Upper lobe of right lung (tissue), 1 donor: ENCODE results near the gene SUN2. TPM values are rescaled to one million over a fixed set of nuclear protein-coding genes. Genes with fewer than 3 reads are reported as not detected.

ENCODE experiments used
- ATAC-seq: fragments of 200-7000 bp; cut with Tn5 transposase; one replicate; pipeline ENCODE4 v1.9.1; 2020; ENCODE audit warnings: mild to moderate bottlenecking, moderate library complexity
- DNase-seq: peaks from one replicate; pipeline ENCODE4 v3.0.0-alpha.2; 2020
- H3K27ac ChIP-seq: fragments of 200-600 bp; one replicate; pipeline ENCODE4 v1.8.0; 2022
- H3K27me3 ChIP-seq: fragments of 200-600 bp; one replicate; pipeline ENCODE4 v1.8.0; 2022; ENCODE audit warnings: mild to moderate bottlenecking
- H3K36me3 ChIP-seq: fragments of 200-600 bp; one replicate; pipeline ENCODE4 v1.8.0; 2022
- H3K4me1 ChIP-seq: fragments of 200-600 bp; one replicate; pipeline ENCODE4 v1.8.0; 2022
- H3K4me3 ChIP-seq: fragments of 200-600 bp; one replicate; pipeline ENCODE4 v1.8.0; 2022; ENCODE audit warnings: mild to moderate bottlenecking
- H3K9me3 ChIP-seq: fragments of 200-600 bp; one replicate; pipeline ENCODE4 v1.8.0; 2022
- intact Hi-C: fragments of 100-400 bp; cut with DNase I; formaldehyde crosslinking; loops from one replicate; pipeline ENCODE4 v1.11.0; 2022
- total RNA-seq: library from RNA; stranded (reverse); fragmentation: NEBNext Ultra II Directional; extraction: Animal tissue kit (Norgen Biotek cat#: 25700); gene quantifications from one replicate; pipeline ENCODE4 v1.2.1, GENCODE V29; 2021
- TF ChIP-seq, protein P1 (sequence below): fragments of 200-600 bp; IDR thresholded peaks from one replicate; pipeline ENCODE4 v1.8.0; 2022; ENCODE audit warnings: antibody characterized with exemption
- donor health status: DM: no; HTN: yes; CAD: no; lungs with severe emphysema.

Gene SUN2
- total RNA-seq, 1 donor from 2014 or later = 242 TPM

DNA sequence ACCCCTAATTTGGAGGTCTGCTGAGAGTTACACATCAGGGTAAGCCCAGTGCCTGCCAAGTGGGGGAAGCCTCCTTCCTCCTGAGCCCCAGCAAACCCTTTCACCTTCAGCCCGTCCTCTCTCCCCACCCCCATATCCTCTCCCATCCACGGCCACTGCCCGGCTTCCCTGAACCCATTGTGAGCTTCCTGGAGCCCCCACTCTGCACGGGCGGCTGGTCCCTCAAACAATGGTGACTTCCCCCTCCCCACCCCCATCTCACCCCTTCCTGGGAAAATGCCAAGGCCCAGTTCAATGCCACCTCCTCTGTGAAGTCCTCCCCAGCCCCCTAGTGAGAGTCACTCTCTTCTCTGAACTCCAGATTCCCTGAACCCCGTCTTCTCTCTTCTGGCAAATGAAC lies 20.3 kb upstream of the SUN2 start:
- TF ChIP-seq, protein P1, sequence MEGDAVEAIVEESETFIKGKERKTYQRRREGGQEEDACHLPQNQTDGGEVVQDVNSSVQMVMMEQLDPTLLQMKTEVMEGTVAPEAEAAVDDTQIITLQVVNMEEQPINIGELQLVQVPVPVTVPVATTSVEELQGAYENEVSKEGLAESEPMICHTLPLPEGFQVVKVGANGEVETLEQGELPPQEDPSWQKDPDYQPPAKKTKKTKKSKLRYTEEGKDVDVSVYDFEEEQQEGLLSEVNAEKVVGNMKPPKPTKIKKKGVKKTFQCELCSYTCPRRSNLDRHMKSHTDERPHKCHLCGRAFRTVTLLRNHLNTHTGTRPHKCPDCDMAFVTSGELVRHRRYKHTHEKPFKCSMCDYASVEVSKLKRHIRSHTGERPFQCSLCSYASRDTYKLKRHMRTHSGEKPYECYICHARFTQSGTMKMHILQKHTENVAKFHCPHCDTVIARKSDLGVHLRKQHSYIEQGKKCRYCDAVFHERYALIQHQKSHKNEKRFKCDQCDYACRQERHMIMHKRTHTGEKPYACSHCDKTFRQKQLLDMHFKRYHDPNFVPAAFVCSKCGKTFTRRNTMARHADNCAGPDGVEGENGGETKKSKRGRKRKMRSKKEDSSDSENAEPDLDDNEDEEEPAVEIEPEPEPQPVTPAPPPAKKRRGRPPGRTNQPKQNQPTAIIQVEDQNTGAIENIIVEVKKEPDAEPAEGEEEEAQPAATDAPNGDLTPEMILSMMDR = no peak
- Histone ChIP-seq H3K4me3 (no peak overlapping the region), H3K9me3 (no peaks in the 10 kb centered on the region), H3K27ac (no peak overlapping the region), H3K4me1 (no peaks in the 10 kb centered on the region), H3K27me3 (no peaks in the 10 kb centered on the region), H3K36me3 (peaks cover 13% of the 10 kb centered on the region)
- ATAC-seq = no peak
- intact Hi-C loops = no loop called here
- DNase-seq = no peak

DNA sequence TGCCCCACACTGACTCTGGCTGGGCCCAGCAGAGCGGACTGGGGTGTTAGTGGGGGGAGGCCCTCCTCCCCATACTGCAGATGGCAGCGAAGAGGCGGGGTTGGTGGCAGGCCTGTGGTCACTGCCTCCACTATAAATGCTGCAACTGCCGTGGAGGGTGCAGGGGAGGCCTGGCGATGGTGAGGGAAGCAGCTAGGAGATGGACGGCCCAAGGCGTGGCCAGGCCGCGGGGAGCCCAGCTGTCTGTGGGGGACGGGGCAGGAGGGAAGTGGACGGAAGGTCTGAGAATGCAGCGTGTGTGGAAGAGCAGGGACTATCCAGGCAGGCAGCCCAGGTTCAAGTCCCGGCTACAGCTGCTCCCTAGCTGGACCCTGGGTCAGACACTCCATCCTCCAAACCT lies 19.9 kb upstream of the SUN2 start:
- H3K27me3 ChIP-seq = no peaks in the 10 kb centered on the region
- DNase-seq (no peak), ATAC-seq (no peak)
- no peaks in the 10 kb centered on the region for H3K9me3 ChIP-seq
- intact Hi-C loops = no loop called here
- peaks cover 11% of the 10 kb centered on the region for H3K36me3 ChIP-seq
- H3K27ac ChIP-seq = no peak overlapping the region
- no peak overlapping the region for H3K4me3 ChIP-seq
- TF ChIP-seq, protein P1 = no peak
- no peaks in the 10 kb centered on the region for H3K4me1 ChIP-seq

DNA sequence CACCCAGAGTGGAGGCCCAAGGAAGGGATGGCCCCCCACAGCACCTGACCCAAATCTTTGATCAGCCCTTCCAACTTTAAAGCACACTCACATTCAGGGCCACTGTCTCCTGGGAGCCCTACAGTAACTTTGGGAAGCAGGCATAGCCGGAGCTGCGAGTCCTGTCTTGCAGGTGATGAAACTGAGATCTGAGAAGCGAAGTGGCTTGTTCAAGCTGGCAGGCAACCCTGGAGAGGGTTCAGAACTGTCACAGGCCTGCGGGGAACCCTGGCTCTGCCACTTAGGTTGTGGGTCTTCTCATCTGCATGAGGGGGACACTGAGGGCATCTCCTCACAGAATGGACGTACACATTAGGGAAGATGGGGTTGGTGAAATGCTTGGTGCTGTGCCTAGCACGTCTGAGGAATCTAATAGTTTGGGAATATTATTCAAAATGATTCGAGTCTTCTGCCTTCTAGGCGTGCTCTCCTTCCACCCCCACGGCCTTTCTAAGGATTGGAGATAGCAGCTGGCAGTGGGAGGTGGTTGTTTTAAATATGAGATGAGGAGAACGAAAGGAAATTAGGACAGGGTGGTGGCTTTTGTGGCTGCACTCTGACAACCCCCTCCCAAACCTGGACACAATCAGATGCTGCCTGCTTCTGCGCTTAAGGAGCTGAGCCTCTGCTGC lies 18.8 kb upstream of the SUN2 start:
- no peak overlapping the region for H3K27ac ChIP-seq
- H3K27me3 ChIP-seq = no peaks in the 10 kb centered on the region
- ATAC-seq (no peak), DNase-seq (no peak)
- TF ChIP-seq, protein P1 = no peak
- intact Hi-C loops = no loop called here
- H3K36me3 ChIP-seq = peaks cover under 1% of the 10 kb centered on the region
- H3K4me3 ChIP-seq = no peak overlapping the region
- no peaks in the 10 kb centered on the region for H3K4me1 ChIP-seq
- no peaks in the 10 kb centered on the region for H3K9me3 ChIP-seq

DNA sequence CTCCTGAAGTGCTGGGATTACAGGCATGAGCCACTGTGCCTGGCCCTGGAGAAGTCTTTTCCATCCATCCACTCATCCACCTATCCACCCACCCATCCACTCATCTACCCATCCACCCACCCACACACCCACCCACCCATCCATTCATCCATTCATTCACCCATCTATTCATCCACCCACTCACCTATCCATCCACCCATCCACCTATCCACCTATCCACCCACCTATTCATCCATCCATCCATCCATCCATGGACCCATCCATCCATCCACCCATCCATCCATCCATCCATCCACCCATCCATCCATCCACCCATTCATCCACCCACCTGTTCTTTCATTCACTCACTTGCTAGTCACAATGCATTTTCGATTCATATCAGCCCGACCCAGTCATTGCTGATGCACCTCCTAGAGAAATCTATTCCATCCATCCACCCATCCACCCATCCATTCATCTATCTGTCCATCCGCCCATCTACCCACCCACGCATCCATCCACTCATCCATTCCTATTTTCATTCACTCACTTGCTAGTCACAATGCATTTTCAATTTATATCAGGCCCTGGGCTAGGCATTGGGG lies 17.7 kb upstream of the SUN2 start:
- H3K27me3 ChIP-seq = no peaks in the 10 kb centered on the region
- no peaks in the 10 kb centered on the region for H3K4me1 ChIP-seq
- H3K27ac ChIP-seq = no peak overlapping the region
- no peak overlapping the region for H3K4me3 ChIP-seq
- TF ChIP-seq, protein P1 = no peak
- no peaks in the 10 kb centered on the region for H3K9me3 ChIP-seq
- ATAC-seq (no peak), DNase-seq (no peak)
- H3K36me3 ChIP-seq = no peaks in the 10 kb centered on the region
- intact Hi-C loops = no loop called here

DNA sequence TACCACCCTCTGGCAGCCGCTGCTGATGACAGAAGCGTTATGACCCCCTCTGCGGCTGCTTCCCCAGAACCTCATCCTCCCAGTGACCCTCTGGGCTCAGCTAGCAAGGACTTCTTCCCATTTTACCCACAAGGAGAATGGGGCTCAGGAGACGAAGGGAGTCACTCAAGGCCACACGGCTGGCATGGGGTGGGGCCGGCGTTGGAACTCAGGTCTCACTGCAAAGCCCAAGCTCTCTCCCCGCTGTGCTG lies 16.8 kb upstream of the SUN2 start:
- H3K4me1 ChIP-seq = no peaks in the 10 kb centered on the region
- no peak overlapping the region for H3K4me3 ChIP-seq
- DNase-seq (no peak), ATAC-seq (no peak)
- intact Hi-C loops = no loop called here
- H3K9me3 ChIP-seq = no peaks in the 10 kb centered on the region
- TF ChIP-seq, protein P1 = no peak
- no peaks in the 10 kb centered on the region for H3K27me3 ChIP-seq
- H3K27ac ChIP-seq = no peak overlapping the region
- no peaks in the 10 kb centered on the region for H3K36me3 ChIP-seq
